ENCODE measurements around the gene GDF10.

Gene GDF10

DNA sequence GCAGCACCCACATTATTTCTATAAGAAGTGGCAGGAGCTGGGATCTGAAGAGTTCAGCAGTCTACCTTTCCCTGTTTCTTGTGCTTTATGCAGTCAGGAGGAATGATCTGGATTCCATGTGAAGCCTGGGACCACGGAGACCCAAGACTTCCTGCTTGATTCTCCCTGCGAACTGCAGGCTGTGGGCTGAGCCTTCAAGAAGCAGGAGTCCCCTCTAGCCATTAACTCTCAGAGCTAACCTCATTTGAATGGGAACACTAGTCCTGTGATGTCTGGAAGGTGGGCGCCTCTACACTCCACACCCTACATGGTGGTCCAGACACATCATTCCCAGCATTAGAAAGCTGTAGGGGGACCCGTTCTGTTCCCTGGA lies 47.3 kb downstream of the GDF10 start:
- TF ChIP-seq, protein P1, sequence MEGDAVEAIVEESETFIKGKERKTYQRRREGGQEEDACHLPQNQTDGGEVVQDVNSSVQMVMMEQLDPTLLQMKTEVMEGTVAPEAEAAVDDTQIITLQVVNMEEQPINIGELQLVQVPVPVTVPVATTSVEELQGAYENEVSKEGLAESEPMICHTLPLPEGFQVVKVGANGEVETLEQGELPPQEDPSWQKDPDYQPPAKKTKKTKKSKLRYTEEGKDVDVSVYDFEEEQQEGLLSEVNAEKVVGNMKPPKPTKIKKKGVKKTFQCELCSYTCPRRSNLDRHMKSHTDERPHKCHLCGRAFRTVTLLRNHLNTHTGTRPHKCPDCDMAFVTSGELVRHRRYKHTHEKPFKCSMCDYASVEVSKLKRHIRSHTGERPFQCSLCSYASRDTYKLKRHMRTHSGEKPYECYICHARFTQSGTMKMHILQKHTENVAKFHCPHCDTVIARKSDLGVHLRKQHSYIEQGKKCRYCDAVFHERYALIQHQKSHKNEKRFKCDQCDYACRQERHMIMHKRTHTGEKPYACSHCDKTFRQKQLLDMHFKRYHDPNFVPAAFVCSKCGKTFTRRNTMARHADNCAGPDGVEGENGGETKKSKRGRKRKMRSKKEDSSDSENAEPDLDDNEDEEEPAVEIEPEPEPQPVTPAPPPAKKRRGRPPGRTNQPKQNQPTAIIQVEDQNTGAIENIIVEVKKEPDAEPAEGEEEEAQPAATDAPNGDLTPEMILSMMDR (IDR thresholded peaks at IDR 0.05; ENCODE audit: low read depth, low read length): no peak

DNA sequence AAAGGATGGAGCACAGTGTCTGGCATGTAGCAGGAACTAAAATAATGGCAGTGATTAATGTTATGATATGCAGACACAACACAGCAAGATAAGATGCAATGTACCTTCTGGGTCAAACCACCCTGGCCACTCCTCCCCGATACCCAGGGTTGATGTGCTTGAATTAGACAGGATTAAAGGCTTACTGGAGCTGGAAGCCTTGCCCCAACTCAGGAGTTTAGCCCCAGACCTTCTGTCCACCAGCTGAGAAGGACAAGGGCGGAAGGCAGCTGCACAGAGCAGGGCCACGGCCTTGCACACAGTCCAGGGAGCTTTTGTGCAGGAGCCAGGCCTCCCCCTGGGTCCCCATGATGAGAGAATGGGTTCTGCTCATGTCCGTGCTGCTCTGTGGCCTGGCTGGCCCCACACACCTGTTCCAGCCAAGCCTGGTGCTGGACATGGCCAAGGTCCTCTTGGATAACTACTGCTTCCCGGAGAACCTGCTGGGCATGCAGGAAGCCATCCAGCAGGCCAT lies 48.2 kb downstream of the GDF10 start, which contains the start of gene RBP3:
Gene RBP3 (plus strand): TSS at position 226 of the 514 bp plus-strand sequence. CDS start 122 bp downstream, at position 348.
- H3K36me3 ChIP-seq: no peaks in the 10 kb centered on the region
- DNase-seq: no peak
- no peaks in the 10 kb centered on the region for H3K9me3 ChIP-seq
- no peaks in the 10 kb centered on the region for H3K4me1 ChIP-seq
- H3K4me3 ChIP-seq (ENCODE audit: low read depth, low read length): no peak within 1 kb of the TSS
- TF ChIP-seq, protein P1 (IDR thresholded peaks at IDR 0.05; ENCODE audit: low read depth, low read length): no peak
- no peaks in the 10 kb centered on the region for H3K27me3 ChIP-seq

More for the DNA sequence above, 47.3 kb downstream of the GDF10 start:
- Histone ChIP-seq H3K4me3 (ENCODE audit: low read depth, low read length) (no peak overlapping the region), H3K9me3 (no peaks in the 10 kb centered on the region), H3K36me3 (no peaks in the 10 kb centered on the region), H3K4me1 (no peaks in the 10 kb centered on the region), H3K27me3 (no peaks in the 10 kb centered on the region)
- no peak for DNase-seq

DNA sequence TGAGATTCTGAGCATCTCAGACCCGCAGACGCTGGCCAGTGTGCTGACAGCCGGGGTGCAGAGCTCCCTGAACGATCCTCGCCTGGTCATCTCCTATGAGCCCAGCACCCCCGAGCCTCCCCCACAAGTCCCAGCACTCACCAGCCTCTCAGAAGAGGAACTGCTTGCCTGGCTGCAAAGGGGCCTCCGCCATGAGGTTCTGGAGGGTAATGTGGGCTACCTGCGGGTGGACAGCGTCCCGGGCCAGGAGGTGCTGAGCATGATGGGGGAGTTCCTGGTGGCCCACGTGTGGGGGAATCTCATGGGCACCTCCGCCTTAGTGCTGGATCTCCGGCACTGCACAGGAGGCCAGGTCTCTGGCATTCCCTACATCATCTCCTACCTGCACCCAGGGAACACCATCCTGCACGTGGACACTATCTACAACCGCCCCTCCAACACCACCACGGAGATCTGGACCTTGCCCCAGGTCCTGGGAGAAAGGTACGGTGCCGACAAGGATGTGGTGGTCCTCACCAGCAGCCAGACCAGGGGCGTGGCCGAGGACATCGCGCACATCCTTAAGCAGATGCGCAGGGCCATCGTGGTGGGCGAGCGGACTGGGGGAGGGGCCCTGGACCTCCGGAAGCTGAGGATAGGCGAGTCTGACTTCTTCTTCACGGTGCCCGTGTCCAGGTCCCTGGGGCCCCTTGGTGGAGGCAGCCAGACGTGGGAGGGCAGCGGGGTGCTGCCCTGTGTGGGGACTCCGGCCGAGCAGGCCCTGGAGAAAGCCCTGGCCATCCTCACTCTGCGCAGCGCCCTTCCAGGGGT lies 48.9 kb downstream of the GDF10 start:
- no peaks in the 10 kb centered on the region for H3K27me3 ChIP-seq
- no peak for DNase-seq
- H3K36me3 ChIP-seq: no peaks in the 10 kb centered on the region
- TF ChIP-seq, protein P1 (IDR thresholded peaks at IDR 0.05; ENCODE audit: low read depth, low read length): no peak
- H3K9me3 ChIP-seq: no peaks in the 10 kb centered on the region
- H3K4me1 ChIP-seq: no peaks in the 10 kb centered on the region
- H3K4me3 ChIP-seq (ENCODE audit: low read depth, low read length): no peak overlapping the region

DNA sequence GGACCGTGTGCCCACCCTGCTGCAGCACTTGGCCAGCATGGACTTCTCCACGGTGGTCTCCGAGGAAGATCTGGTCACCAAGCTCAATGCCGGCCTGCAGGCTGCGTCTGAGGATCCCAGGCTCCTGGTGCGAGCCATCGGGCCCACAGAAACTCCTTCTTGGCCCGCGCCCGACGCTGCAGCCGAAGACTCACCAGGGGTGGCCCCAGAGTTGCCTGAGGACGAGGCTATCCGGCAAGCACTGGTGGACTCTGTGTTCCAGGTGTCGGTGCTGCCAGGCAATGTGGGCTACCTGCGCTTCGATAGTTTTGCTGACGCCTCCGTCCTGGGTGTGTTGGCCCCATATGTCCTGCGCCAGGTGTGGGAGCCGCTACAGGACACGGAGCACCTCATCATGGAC lies 49.5 kb downstream of the GDF10 start:
- H3K4me1 ChIP-seq: no peaks in the 10 kb centered on the region
- H3K27me3 ChIP-seq: no peaks in the 10 kb centered on the region
- DNase-seq: no peak
- TF ChIP-seq, protein P1 (IDR thresholded peaks at IDR 0.05; ENCODE audit: low read depth, low read length): no peak
- no peaks in the 10 kb centered on the region for H3K36me3 ChIP-seq
- H3K9me3 ChIP-seq: no peaks in the 10 kb centered on the region
- H3K4me3 ChIP-seq (ENCODE audit: low read depth, low read length): no peak overlapping the region

DNA sequence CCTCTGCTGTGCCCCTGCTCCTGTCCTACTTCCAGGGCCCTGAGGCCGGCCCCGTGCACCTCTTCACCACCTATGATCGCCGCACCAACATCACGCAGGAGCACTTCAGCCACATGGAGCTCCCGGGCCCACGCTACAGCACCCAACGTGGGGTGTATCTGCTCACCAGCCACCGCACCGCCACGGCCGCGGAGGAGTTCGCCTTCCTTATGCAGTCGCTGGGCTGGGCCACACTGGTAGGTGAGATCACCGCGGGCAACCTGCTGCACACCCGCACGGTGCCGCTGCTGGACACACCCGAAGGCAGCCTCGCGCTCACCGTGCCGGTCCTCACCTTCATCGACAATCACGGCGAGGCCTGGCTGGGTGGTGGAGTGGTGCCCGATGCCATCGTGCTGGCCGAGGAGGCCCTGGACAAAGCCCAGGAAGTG lies 50.0 kb downstream of the GDF10 start:
- H3K4me3 ChIP-seq (ENCODE audit: low read depth, low read length): no peak overlapping the region
- no peaks in the 10 kb centered on the region for H3K4me1 ChIP-seq
- no peaks in the 10 kb centered on the region for H3K36me3 ChIP-seq
- TF ChIP-seq, protein P1 (IDR thresholded peaks at IDR 0.05; ENCODE audit: low read depth, low read length): no peak
- DNase-seq: no peak
- no peaks in the 10 kb centered on the region for H3K27me3 ChIP-seq
- H3K9me3 ChIP-seq: no peaks in the 10 kb centered on the region
